Central memory CD4-positive, alpha-beta T cell (primary cell): ENCODE results near the gene TRAPPC2B.
A peak's percentile ranks its signal among the peaks of the same experiment; 100 is the strongest.
"Not testable (repeated sequence)": the region's sequence is repeated elsewhere in the genome, so short reads cannot be mapped to it uniquely, and the experiment has no call there.

Experiments used
- DNase-seq: peaks from one replicate; pipeline ENCODE4 v3.0.0; 2022

Gene TRAPPC2B

GRCh38 chr19:57374647-57375046 lies 11.3 kb downstream of the TRAPPC2B start:
- DNase-seq, result not testable (repeated sequence)

- DNase-seq, result no peak
These were observed 12.8 kb downstream of the TRAPPC2B start for GRCh38 chr19:57376151-57376550.

GRCh38 chr19:57377498-57378146 lies 14.3 kb downstream of the TRAPPC2B start:
- DNase-seq, result no peak

- DNase-seq, result no peak
These were observed 17.6 kb downstream of the TRAPPC2B start for GRCh38 chr19:57380923-57381322.

GRCh38 chr19:57382806-57383488 lies 19.6 kb downstream of the TRAPPC2B start:
- no peak for DNase-seq

GRCh38 chr19:57389194-57389729 lies 25.9 kb downstream of the TRAPPC2B start:
- DNase-seq, result no peak

GRCh38 chr19:57389730-57390598 lies 26.6 kb downstream of the TRAPPC2B start, which contains the start of gene ZNF548:
Gene ZNF548 (plus strand): TSS chr19:57389854. CDS start chr19:57390100, 246 bp downstream.
- peak; percentile 95 for DNase-seq

GRCh38 chr19:57395710-57396109 lies 32.4 kb downstream of the TRAPPC2B start:
- no peak for DNase-seq

GRCh38 chr19:57398868-57399267 lies 35.5 kb downstream of the TRAPPC2B start:
- no peak for DNase-seq

GRCh38 chr19:57403737-57404563 lies 40.6 kb downstream of the TRAPPC2B start:
- DNase-seq, result no peak

GRCh38 chr19:57406516-57407123 lies 43.3 kb downstream of the TRAPPC2B start:
- DNase-seq, result peak; percentile 48

GRCh38 chr19:57410877-57411671 lies 47.7 kb downstream of the TRAPPC2B start, which contains the start of gene ZNF17:
Gene ZNF17 (plus strand): TSS chr19:57411161. CDS start chr19:57413616, 2,455 bp downstream.
- DNase-seq, result peak; percentile 88
